K562 (cell line): ENCODE results near the gene NRN1. TPM values are rescaled to one million over a fixed set of nuclear protein-coding genes. Genes with fewer than 3 reads are reported as not detected.

Experiments
- ATAC-seq: fragments of 200-7000 bp; cut with Tn5 transposase; 3 replicates; pipeline ENCODE4 v1.9.1; 2020; ENCODE audit warnings: moderate library complexity
- BruUV-seq: library from RNA; stranded (reverse); fragments of 400-500 nt; replicated peaks from 2 replicates; lab custom pipeline; 2021; lab: Mats Ljungman, UMichigan
- CTCF ChIA-PET: fragments of 300-600 bp; formaldehyde crosslinking; extraction: SDS; loops from one replicate; lab custom pipeline; 2021; ENCODE audit warnings: low intra/inter-chr PET ratio; lab: Yijun Ruan, JAX
- POLR2A ChIA-PET: fragments of 300-600, 350-650 bp; sonication (Branson Sonifier 250); formaldehyde crosslinking; extraction: SDS; loops from one replicate; lab custom pipeline; 2021; ENCODE audit warnings: antibody characterized with exemption, inconsistent platforms; lab: Yijun Ruan, JAX
- DNase-seq, 4 experiments: peaks; one replicate each; pipeline versions ENCODE4 v3.0.0 to v3.0.0-alpha.2; 2011 to 2018; ENCODE audit warnings: low spot score in 3 of 4, mixed read lengths in 3 of 4; ENCODE audit errors: extremely low read depth in 1 of 4
- FAIRE-seq: peaks from 2 replicates; lab custom pipeline; 2011; peaks lifted over from hg19 to GRCh38; lab: Jason Lieb, UNC
- H2AFZ ChIP-seq: 2 replicates; pipeline ENCODE4 v1.6.0; 2011; ENCODE audit warnings: low read depth, low read length, control low read depth, inconsistent platforms
- H3K27ac ChIP-seq: fragments of 200-600 bp; 3 replicates; pipeline ENCODE4 v1.8.0; 2011; ENCODE audit warnings: low read depth, mild to moderate bottlenecking, control low read depth, inconsistent platforms, low read length, moderate library complexity, mixed read lengths; ENCODE audit errors: extremely low read depth
- H3K27me3 ChIP-seq, 2 experiments: fragments of 300-600 bp in 1 of 2; 2 replicates in 1 of 2; 3 replicates in 1 of 2; pipeline versions ENCODE4 v1.6.0 to v1.8.0; 2011; ENCODE audit warnings: inconsistent platforms in 2 of 2, low read length in 2 of 2, mild to moderate bottlenecking in 1 of 2, mixed read lengths in 1 of 2, moderate library complexity in 1 of 2; ENCODE audit not compliant: control insufficient read depth in 2 of 2, insufficient read depth in 2 of 2
- H3K36me3 ChIP-seq: fragments of 300-600 bp; 3 replicates; pipeline ENCODE4 v1.8.0; 2011; ENCODE audit warnings: mild to moderate bottlenecking, low read length, inconsistent platforms; ENCODE audit not compliant: control insufficient read depth, insufficient read depth
- H3K4me1 ChIP-seq, 2 experiments: fragments of 200-600 bp in 1 of 2; replicated peaks in 1 of 2; 2 replicates in 1 of 2; 3 replicates in 1 of 2; pipeline versions ENCODE4 v1.5.1 to v1.8.0; 2011; ENCODE audit warnings: inconsistent platforms in 2 of 2, low read length in 2 of 2, mild to moderate bottlenecking in 1 of 2, mixed read lengths in 1 of 2, moderate library complexity in 1 of 2; ENCODE audit not compliant: control insufficient read depth in 2 of 2, insufficient read depth in 2 of 2
- H3K4me2 ChIP-seq: 2 replicates; pipeline ENCODE4 v1.6.1; 2011; ENCODE audit warnings: low read length, control low read depth, inconsistent platforms, mixed read lengths; ENCODE audit not compliant: insufficient read depth
- H3K4me3 ChIP-seq: fragments of 200-600 bp; sonication (generic), shearing (Covaris generic); 2 replicates; pipeline ENCODE4 v1.5.1; 2016; ENCODE audit warnings: control low read depth, inconsistent platforms
- H3K79me2 ChIP-seq: fragments of 200-600 bp; 3 replicates; pipeline ENCODE4 v1.8.0; 2011; ENCODE audit warnings: low read length, inconsistent platforms; ENCODE audit not compliant: control insufficient read depth, insufficient read depth
- H3K9ac ChIP-seq, 2 experiments: 2 replicates each; pipeline versions ENCODE4 v1.6.0 to v1.6.1; 2011; ENCODE audit warnings: low read depth in 2 of 2, low read length in 2 of 2, control low read depth in 1 of 2, inconsistent platforms in 1 of 2, mild to moderate bottlenecking in 1 of 2, mixed read lengths in 1 of 2; ENCODE audit not compliant: insufficient read depth in 1 of 2
- H3K9me1 ChIP-seq: one replicate; pipeline ENCODE4 v1.6.0; 2011; ENCODE audit warnings: inconsistent platforms, mild to moderate bottlenecking, low read length, moderate library complexity; ENCODE audit not compliant: control insufficient read depth, insufficient read depth
- H3K9me3 ChIP-seq: replicated peaks from 2 replicates; pipeline ENCODE4 v1.5.1; 2011; ENCODE audit warnings: low read depth, low read length, inconsistent platforms; ENCODE audit not compliant: control insufficient read depth, insufficient read depth
- H4K20me1 ChIP-seq: replicated peaks from 2 replicates; pipeline ENCODE4 v1.6.1; 2011; ENCODE audit warnings: low read length, inconsistent platforms, mixed read lengths; ENCODE audit not compliant: control insufficient read depth, insufficient read depth
- ZNF407 ChIP-seq: fragments of 450-650 bp; IDR thresholded peaks from 2 replicates; pipeline ENCODE4 v1.6.1; 2016; ENCODE audit warnings: low read depth
- ZNF584 ChIP-seq: fragments of 200-800 bp; sonication (Bioruptor generic); IDR thresholded peaks from 2 replicates; pipeline ENCODE4 v1.6.1; 2016; ENCODE audit warnings: low read depth, mild to moderate bottlenecking, missing genetic modification characterization, missing compliant biosample characterization
- WGBS: fragments of 100-300 bp; shearing (Covaris generic); methylation state at CpG from one replicate; pipeline ENCODE4 v1.1.6; 2016; ENCODE audit warnings: low coverage, mixed read lengths; ENCODE audit not compliant: insufficient coverage; ENCODE audit errors: missing lambda C conversion rate; 5-methylcytosine and 5-hydroxymethylcytosine counted together
- in situ Hi-C: fragments of 300-500 bp; cut with MboI; formaldehyde crosslinking; loops from 4 replicates; pipeline ENCODE4 v1.15.0; 2018; ENCODE audit warnings: inconsistent platforms, mixed read lengths
- intact Hi-C: fragments of 100-400 bp; cut with micrococcal nuclease; formaldehyde crosslinking; loops from 2 replicates; pipeline ENCODE4 v1.14.2; 2022
- polyA plus RNA-seq, 8 experiments: library from polyadenylated mRNA; depleted of rRNA in 4 of 8; stranded (reverse) in 5 of 8; unstranded in 3 of 8; fragments of >200 nt; fragmentation: Nextera tagmentation in 2 of 8; fragmentation: Illumina TruSeq in 1 of 8; extraction: Ambion mirVana in 2 of 8; extraction: Trizol in 1 of 8; gene quantifications; 2 replicates each; pipeline versions ENCODE4 v1.2.1 to v1.2.3, GENCODE V29; 2011 to 2014; ENCODE audit warnings: inconsistent platforms in 1 of 8, missing spikeins in 1 of 8
- total RNA-seq, 7 experiments: library from RNA; depleted of rRNA in 6 of 7; stranded (reverse); fragments of >200 nt in 6 of 7; fragmentation: Illumina TruSeq in 2 of 7; extraction: Trizol in 2 of 7; gene quantifications; 2 replicates each; pipeline versions ENCODE4 v1.2.1 to v1.2.3, GENCODE V29; 2011 to 2021; ENCODE audit warnings: low replicate concordance in 1 of 7

Gene NRN1
- total and polyA plus RNA-seq, 9 of the 15 experiments (the other 6 are each of a cell fraction or from before 2014, with no cell fraction given): not detected

GRCh38 chr6:5961836-5962235 lies 44.9 kb downstream of the NRN1 start (continued):
- TF ChIP-seq ZNF407: no peak
- TF ChIP-seq, all 486 proteins: peak for 0

- Histone ChIP-seq H3K79me2 (no peaks in the 10 kb centered on the region), H3K9me3 (no peaks in the 10 kb centered on the region), H4K20me1 (no peaks in the 10 kb centered on the region), H3K4me2 (no peak overlapping the region), H3K36me3 (no peaks in the 10 kb centered on the region), H3K4me1 (no peaks in the 10 kb centered on the region), H3K9ac (no peak overlapping the region), H2AFZ (no peak overlapping the region), H3K4me3 (no peak overlapping the region), H3K9me1 (no peaks in the 10 kb centered on the region), H3K27me3 (peaks cover 5 to 13% of the 10 kb centered on the region in 2 experiments; a peak in 4 of 5 replicates), H3K27ac (no peak overlapping the region)
- ATAC-seq: no peak
- in situ Hi-C loops (no loop called here), intact Hi-C loops (no loop called here)
- CTCF ChIA-PET: no interaction called here
- DNase-seq: no peak
- no peak for FAIRE-seq
- no peak for TF ChIP-seq ZNF584
- WGBS: 2% methylated on average over 5 of the region's 5 CpGs
- no TSS peak for BruUV-seq
- POLR2A ChIA-PET: interaction anchor here (0.6 kb wide), 1 partner anchor 26 kb away, joined by 3 read pairs; no protein-coding TSS in a partner anchor
These were observed 46.3 kb downstream of the NRN1 start for GRCh38 chr6:5960456-5960855.
